Adrenal gland (tissue), 12 donors: ENCODE results near the gene MUC22. TPM values are rescaled to one million over a fixed set of nuclear protein-coding genes. Genes with fewer than 3 reads are reported as not detected.

Source experiments
- DNase-seq, 7 donors: peaks; one replicate each; pipeline ENCODE4 v3.0.0-alpha.2; 2019 to 2020
- H3K27ac ChIP-seq, 5 donors: fragments of 200-600 bp; sonication (generic) in 4 of 5; 1 replicate in 3 of 5; 2 replicates in 2 of 5; pipeline versions ENCODE4 v1.5.1 to v1.8.0; 2016 to 2020; ENCODE audit warnings: mild to moderate bottlenecking in 1 of 5
- H3K27me3 ChIP-seq: fragments of 200-600 bp; 2 replicates; pipeline ENCODE4 v1.8.0; 2021
- H3K36me3 ChIP-seq, 2 donors: fragments of 200-600 bp; replicated peaks in 1 of 2; 1 replicate in 1 of 2; 2 replicates in 1 of 2; pipeline versions ENCODE4 v1.5.1 to v1.8.0; 2018 to 2022
- H3K4me1 ChIP-seq, 2 donors: fragments of 200-600 bp; replicated peaks in 1 of 2; 1 replicate in 1 of 2; 2 replicates in 1 of 2; pipeline versions ENCODE4 v1.5.1 to v1.8.0; 2018 to 2021
- H3K4me3 ChIP-seq, 4 donors: fragments of 200-600 bp; sonication (generic) in 3 of 4; one replicate each; pipeline ENCODE4 v1.5.1; 2016 to 2018
- H3K9me3 ChIP-seq, 3 donors: fragments of 200-600 bp; sonication (generic) in 1 of 3; replicated peaks in 1 of 3; 1 replicate in 2 of 3; 2 replicates in 1 of 3; pipeline versions ENCODE4 v1.5.1 to v1.8.0; 2016 to 2021
- CTCF ChIP-seq, 6 experiments: fragments of 450-650 bp in 4 of 6; fragments of 200-600 bp in 2 of 6; sonication (generic) in 1 of 6; IDR thresholded peaks; 1 replicate in 5 of 6; 2 replicates in 1 of 6; pipeline versions ENCODE4 v1.5.1 to v1.8.0; 2016 to 2021; ENCODE audit warnings: antibody characterized with exemption in 6 of 6, mild to moderate bottlenecking in 2 of 6, moderate library complexity in 1 of 6
- POLR2A ChIP-seq, 2 donors: fragments of 450-650 bp; IDR thresholded peaks; one replicate each; pipeline ENCODE4 v1.6.1; 2017; ENCODE audit warnings: antibody characterized with exemption in 2 of 2, mild to moderate bottlenecking in 2 of 2, moderate library complexity in 1 of 2
- WGBS, 4 donors: extraction: QIAGEN DNeasy Blood & Tissue Kit in 2 of 4; methylation state at CpG; one replicate each; pipeline versions ENCODE4 v1.1.5 to v1.1.7; 2013 to 2017; 5-methylcytosine and 5-hydroxymethylcytosine counted together
- intact Hi-C, 2 donors: fragments of 100-400 bp; cut with DNase I; formaldehyde crosslinking; loops; one replicate each; pipeline versions ENCODE4 v1.14.1 to v1.15.0; 2022 to 2023
- polyA plus RNA-seq, 3 donors: library from polyadenylated mRNA; stranded (reverse); fragments of 200-250 nt in 2 of 3; fragments of 350-450 nt in 1 of 3; fragmentation: Illumina TruSeq in 1 of 3; extraction: RNeasy Lipid Tissue Mini Kit (QIAGEN cat#74804) in 1 of 3; gene quantifications; one replicate each; pipeline ENCODE4 v1.2.3, GENCODE V29; 2013 to 2014
- small RNA-seq, 2 donors: library from RNA; depleted of rRNA; stranded (forward); fragments of <200 nt; gene quantifications; one replicate each; pipeline ENCODE3, GENCODE V24; 2016
- total RNA-seq, 9 donors: library from RNA; depleted of rRNA in 4 of 9; stranded (reverse); fragments of >200 nt in 4 of 9; fragments of 120-200 nt in 1 of 9; fragmentation: NEBNext Ultra II Directional in 1 of 9; extraction: Animal tissue kit (Norgen Biotek cat#: 25700) in 1 of 9; gene quantifications; one replicate each; pipeline versions ENCODE4 v1.1.0 to v1.2.4, GENCODE V29; 2013 to 2023
- donor health status: healthy with polysubstance abuse.
- donor health status: Bipolar disorder and iron deficiency.
- donor health status: DM: yes; HTN: yes; CAD: no.
- donor health status: DM: no; HTN: no; CAD: no.
- donor health status: DM: no; HTN: no; CAD: no.
- donor health status: DM: yes; HTN: yes; CAD: no.

MUC22 gene
- total and polyA plus RNA-seq, 12 donors: not detected

GRCh38 chr6:31076611-31077010 is 66.3 kb downstream of the MUC22 start:
- no peak overlapping the region for H3K4me3 ChIP-seq
- peaks cover 10 to 14% of the 10 kb centered on the region in 2 donors for H3K4me1 ChIP-seq
- DNase-seq: no peak
- no peaks in the 10 kb centered on the region for H3K27me3 ChIP-seq
- no peaks in the 10 kb centered on the region for H3K36me3 ChIP-seq
- H3K27ac ChIP-seq: no peak overlapping the region
- no peaks in the 10 kb centered on the region for H3K9me3 ChIP-seq
- 85 to 94% (median 86%) methylated on average over 4 of the region's 4 CpGs for WGBS, 4 donors
- TF ChIP-seq POLR2A (IDR thresholded peaks at IDR 0.05) (no peak), CTCF (IDR thresholded peaks at IDR 0.05) (no peak)
- intact Hi-C loops: loop anchor here (5.0 kb wide), 2 partner anchors 154 to 159 kb away; no protein-coding TSS in a partner anchor

DNA sequence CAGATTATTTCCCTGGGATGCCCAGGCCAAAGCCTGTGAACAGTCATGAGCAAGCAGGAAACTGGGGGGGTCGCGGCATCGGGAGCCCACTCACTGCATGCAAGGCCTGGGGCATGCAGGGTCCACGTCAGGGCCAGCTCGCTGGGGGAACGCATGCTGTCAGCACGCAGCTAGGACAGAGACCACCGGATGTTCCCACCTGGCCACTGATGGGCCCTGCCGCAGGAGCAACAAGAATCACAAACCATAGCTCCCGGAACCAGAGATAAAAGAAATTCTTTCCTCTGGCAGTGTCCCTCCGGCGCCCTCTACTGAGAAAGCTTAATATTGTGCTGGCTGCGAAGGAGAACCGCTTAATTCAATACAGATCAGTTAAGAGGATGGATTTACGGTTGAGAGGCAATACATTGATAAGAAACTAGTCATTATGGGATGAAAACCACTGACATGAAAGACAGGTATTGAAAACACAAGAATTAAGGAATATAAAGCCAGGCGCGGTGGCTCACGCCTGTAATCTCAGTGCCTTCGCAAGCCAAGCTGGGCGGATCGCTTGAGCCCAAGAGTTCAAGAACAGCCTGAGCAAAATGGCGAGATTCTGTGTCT is 69.5 kb downstream of the MUC22 start:
- TF ChIP-seq POLR2A (IDR thresholded peaks at IDR 0.05) (no peak), CTCF (IDR thresholded peaks at IDR 0.05) (peak; percentile 68 to 81 (median 78))
- Histone ChIP-seq H3K4me3 (peak overlapping the region in 1 of 4 donors; percentile 28), H3K27ac (no peak overlapping the region), H3K36me3 (no peaks in the 10 kb centered on the region), H3K4me1 (peaks cover 0 to 3% of the 10 kb centered on the region in 2 donors), H3K9me3 (no peaks in the 10 kb centered on the region), H3K27me3 (no peaks in the 10 kb centered on the region)
- WGBS, 4 donors: 21 to 32% (median 24%) methylated on average over 16 to 22 of the region's 22 CpGs
- DNase-seq: peak; percentile 49 to 89 (median 72)
- intact Hi-C loops: loop anchor here (5.0 kb wide), 3 partner anchors 157 to 252 kb away; no protein-coding TSS in a partner anchor

DNA sequence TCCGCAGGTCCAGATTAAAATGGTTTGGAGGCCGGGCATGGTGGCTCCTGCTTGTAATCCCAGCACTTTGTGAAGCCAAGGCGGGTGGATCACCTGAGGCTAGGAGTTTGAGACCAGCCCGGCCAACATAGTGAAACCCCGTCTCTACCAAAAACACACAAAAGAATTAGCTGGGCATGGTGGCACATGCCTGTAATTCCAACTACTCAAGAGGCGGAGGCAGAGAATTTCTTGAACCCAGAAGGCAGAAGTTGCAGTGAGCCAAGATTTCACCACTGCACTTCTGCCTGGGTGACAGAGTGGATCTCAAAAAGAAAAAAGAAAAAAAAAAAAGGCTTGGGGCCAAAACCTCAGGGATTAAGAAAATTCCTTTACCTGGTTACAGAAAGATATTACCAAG is 71.6 kb downstream of the MUC22 start:
- intact Hi-C loops: loop anchor here in 1 of 2 donors (5.0 kb wide), 1 partner anchor 255 kb away; no protein-coding TSS in a partner anchor
- Histone ChIP-seq H3K27ac (no peak overlapping the region), H3K36me3 (no peaks in the 10 kb centered on the region), H3K4me3 (no peak overlapping the region), H3K9me3 (no peaks in the 10 kb centered on the region), H3K27me3 (no peaks in the 10 kb centered on the region), H3K4me1 (peaks cover 0 to 3% of the 10 kb centered on the region in 2 donors)
- TF ChIP-seq POLR2A (IDR thresholded peaks at IDR 0.05): no peak
- TF ChIP-seq CTCF (IDR thresholded peaks at IDR 0.05): no peak
- no peak for DNase-seq
- WGBS, 4 donors: 74 to 95% (median 83%) methylated on average over 6 of the region's 6 CpGs

- peak in 4 of 7 donors; percentile 26 to 43 (median 34) for DNase-seq
- Histone ChIP-seq H3K36me3 (no peaks in the 10 kb centered on the region), H3K4me1 (peaks cover 0 to 3% of the 10 kb centered on the region in 2 donors), H3K9me3 (no peaks in the 10 kb centered on the region), H3K4me3 (no peak overlapping the region), H3K27me3 (no peaks in the 10 kb centered on the region), H3K27ac (no peak overlapping the region)
- TF ChIP-seq POLR2A (IDR thresholded peaks at IDR 0.05): no peak
- TF ChIP-seq CTCF (IDR thresholded peaks at IDR 0.05): peak in 2 of 6 experiments; percentile 15 to 29
- intact Hi-C loops: loop anchor here in 1 of 2 donors (5.0 kb wide), 1 partner anchor 257 kb away; no protein-coding TSS in a partner anchor
- 34 to 53% (median 51%) methylated on average over 7 to 8 of the region's 8 CpGs for WGBS, 4 donors
These were observed 73.6 kb downstream of the MUC22 start for GRCh38 chr6:31083742-31084354.

Small RNA genes lying within 50 kb of the gene (small RNA-seq; reads per million reads assigned to genes)
- gene RNU6-1133P: 0 reads per million in 2 donors

Other genes starting within 250 kb of the MUC22 start
- 100 to 1,000 TPM in 4 of 9 donors, 10 to 100 TPM in 5; 33.5 to 239 (median 81.2) TPM for gene DDR1, start 126.0 kb upstream of the MUC22 start, total RNA-seq
- gene DDR1, start 126.0 kb upstream of the MUC22 start, polyA plus RNA-seq: 10 to 100 TPM; 18.0 to 53.3 (median 50.5) TPM
- gene GTF2H4, start 102.3 kb upstream of the MUC22 start, total RNA-seq: 10 to 100 TPM in 7 of 9 donors, 1 to 10 TPM in 2; 3.7 to 48.6 (median 17.4) TPM
- 10 to 100 TPM; 30.8 to 71.9 (median 57.8) TPM for gene GTF2H4, start 102.3 kb upstream of the MUC22 start, polyA plus RNA-seq
- gene VARS2, start 96.2 kb upstream of the MUC22 start, total RNA-seq: 10 to 100 TPM; 17.1 to 51.6 (median 31.1) TPM
- 10 to 100 TPM; 21.2 to 89.6 (median 55.4) TPM for gene VARS2, start 96.2 kb upstream of the MUC22 start, polyA plus RNA-seq
- 1 to 10 TPM in 1 of 9 donors, under 1 TPM in 2, not detected in 6; 0.38 to 1.5 (median 0.39) TPM for gene SFTA2, start 78.3 kb upstream of the MUC22 start, total RNA-seq
- under 1 TPM in 2 of 3 donors, not detected in 1; 0.20 to 0.24 TPM for gene SFTA2, start 78.3 kb upstream of the MUC22 start, polyA plus RNA-seq
- not detected for gene MUCL3, start 69.5 kb upstream of the MUC22 start, total RNA-seq
- gene MUCL3, start 69.5 kb upstream of the MUC22 start, polyA plus RNA-seq: under 1 TPM in 2 of 3 donors, not detected in 1; under 0.01 to 0.02 TPM
- gene MUC21, start 26.8 kb upstream of the MUC22 start, total RNA-seq: not detected
- under 1 TPM in 2 of 3 donors, not detected in 1; 0.16 to 0.34 TPM for gene MUC21, start 26.8 kb upstream of the MUC22 start, polyA plus RNA-seq
- not detected for gene C6orf15, start 102.1 kb downstream of the MUC22 start, total RNA-seq
- not detected for gene C6orf15, start 102.1 kb downstream of the MUC22 start, polyA plus RNA-seq
- 1 to 10 TPM in 3 of 9 donors, under 1 TPM in 6; 0.06 to 2.3 (median 0.52) TPM for gene PSORS1C1, start 104.3 kb downstream of the MUC22 start, total RNA-seq
- gene PSORS1C1, start 104.3 kb downstream of the MUC22 start, polyA plus RNA-seq: 1 to 10 TPM in 2 of 3 donors, under 1 TPM in 1; 0.60 to 5.1 (median 1.9) TPM
- gene CDSN, start 110.0 kb downstream of the MUC22 start, total RNA-seq: not detected
- gene CDSN, start 110.0 kb downstream of the MUC22 start, polyA plus RNA-seq: under 1 TPM in 2 of 3 donors, not detected in 1; 0.03 to 0.08 TPM
- gene PSORS1C2, start 128.6 kb downstream of the MUC22 start, total RNA-seq: not detected
- not detected for gene PSORS1C2, start 128.6 kb downstream of the MUC22 start, polyA plus RNA-seq
- gene CCHCR1, start 147.3 kb downstream of the MUC22 start, total RNA-seq: 10 to 100 TPM in 7 of 9 donors, 1 to 10 TPM in 2; 6.4 to 23.7 (median 13.6) TPM
- 10 to 100 TPM in 2 of 3 donors, 1 to 10 TPM in 1; 4.5 to 27.4 (median 16.0) TPM for gene CCHCR1, start 147.3 kb downstream of the MUC22 start, polyA plus RNA-seq
- gene TCF19, start 148.1 kb downstream of the MUC22 start, total RNA-seq: 1 to 10 TPM; 1.8 to 8.4 (median 2.1) TPM
- gene TCF19, start 148.1 kb downstream of the MUC22 start, polyA plus RNA-seq: 1 to 10 TPM; 2.0 to 3.3 (median 2.1) TPM
- gene POU5F1, start 160.2 kb downstream of the MUC22 start, total RNA-seq: 1 to 10 TPM in 2 of 9 donors, under 1 TPM in 1, not detected in 6; 0.17 to 2.8 (median 2.2) TPM
- gene POU5F1, start 160.2 kb downstream of the MUC22 start, polyA plus RNA-seq: under 1 TPM in 1 of 3 donors, not detected in 2; 0.24 TPM